OCI-LY7 (cell line): ENCODE measurements around the gene RBM15. TPM values are rescaled to one million over a fixed set of nuclear protein-coding genes. Genes with fewer than 3 reads are reported as not detected.

Experiments used
- BruUV-seq: library from RNA; stranded (reverse); fragments of 400-500 nt; replicated peaks from 2 replicates; lab custom pipeline; 2021; lab: Mats Ljungman, UMichigan
- CTCF ChIA-PET: fragments of 300-600 bp; sonication (Branson Sonifier 250); formaldehyde crosslinking; loops from one replicate; lab custom pipeline; 2022; ENCODE audit warnings: antibody characterized with exemption; ENCODE audit not compliant: unreplicated experiment; lab: Charles Lee
- POLR2A ChIA-PET: fragments of 300-600 bp; sonication (Branson Sonifier 250); formaldehyde crosslinking; loops from one replicate; lab custom pipeline; 2022; ENCODE audit warnings: antibody characterized with exemption; lab: Charles Lee
- DNase-seq: peaks from one replicate; pipeline ENCODE4 v3.0.0-alpha.2; 2015; ENCODE audit warnings: low spot score
- H2AFZ ChIP-seq: fragments of 200-600 bp; sonication (generic), shearing (Covaris generic); 2 replicates; pipeline ENCODE4 v1.6.1; 2014; ENCODE audit warnings: mild to moderate bottlenecking, antibody characterized with exemption, low read length, moderate library complexity
- H3K27ac ChIP-seq: fragments of 200-600 bp; sonication (generic); 2 replicates; pipeline ENCODE4 v1.5.1; 2014; ENCODE audit warnings: mixed run types, low read depth, mild to moderate bottlenecking, moderate library complexity, low read length, inconsistent platforms; ENCODE audit not compliant: poor library complexity, severe bottlenecking
- H3K36me3 ChIP-seq: fragments of 200-600 bp; sonication (generic); 2 replicates; pipeline ENCODE4 v1.6.1; 2014; ENCODE audit warnings: mild to moderate bottlenecking, antibody characterized with exemption, low read length, moderate library complexity, mixed read lengths; ENCODE audit not compliant: insufficient read depth
- H3K4me1 ChIP-seq: fragments of 200-600 bp; sonication (generic); 2 replicates; pipeline ENCODE4 v1.5.1; 2014; ENCODE audit warnings: mild to moderate bottlenecking, low read length; ENCODE audit not compliant: insufficient read depth, poor library complexity, severe bottlenecking
- H3K4me2 ChIP-seq: fragments of 200-600 bp; sonication (generic); 2 replicates; pipeline ENCODE4 v1.6.1; 2014; ENCODE audit warnings: mild to moderate bottlenecking, low read length
- H3K4me3 ChIP-seq: fragments of 200-600 bp; sonication (generic); 2 replicates; pipeline ENCODE4 v1.5.1; 2014; ENCODE audit warnings: mild to moderate bottlenecking, low read depth, low read length; ENCODE audit not compliant: poor library complexity, severe bottlenecking
- H3K79me2 ChIP-seq: fragments of 200-600 bp; sonication (generic); 2 replicates; pipeline ENCODE4 v1.6.1; 2016; ENCODE audit warnings: low read depth, mild to moderate bottlenecking, low read length, moderate library complexity, mixed read lengths; ENCODE audit not compliant: insufficient read depth
- H3K9me2 ChIP-seq: fragments of 200-600 bp; sonication (generic); 2 replicates; pipeline ENCODE4 v1.6.1; 2016; ENCODE audit warnings: mild to moderate bottlenecking, low read length, mixed read lengths; ENCODE audit not compliant: insufficient read depth
- H3K9me3 ChIP-seq: fragments of 200-600 bp; sonication (generic); 2 replicates; pipeline ENCODE4 v1.6.1; 2014; ENCODE audit warnings: mild to moderate bottlenecking, mixed run types, low read length, mixed read lengths
- H4K20me1 ChIP-seq: fragments of 200-600 bp; sonication (generic); 2 replicates; pipeline ENCODE4 v1.6.1; 2014; ENCODE audit warnings: mild to moderate bottlenecking, antibody characterized with exemption, low read length, moderate library complexity, mixed read lengths; ENCODE audit not compliant: insufficient read depth
- EZH2phosphoT487 ChIP-seq: fragments of 200-600 bp; sonication (generic); IDR thresholded peaks from 2 replicates; pipeline ENCODE4 v1.6.1; 2018; ENCODE audit warnings: low read depth, borderline replicate concordance, mild to moderate bottlenecking, mixed run types, antibody characterized with exemption, low read length, moderate library complexity, mixed read lengths
- intact Hi-C: fragments of 100-400 bp; cut with micrococcal nuclease; formaldehyde crosslinking; loops from one replicate; pipeline ENCODE4 v1.10.0; 2022; ENCODE audit not compliant: unreplicated experiment
- total RNA-seq, 2 experiments: library from RNA; depleted of rRNA in 1 of 2; stranded (reverse); fragments of >200 nt in 1 of 2; shearing (Covaris generic) in 1 of 2; gene quantifications; 2 replicates each; pipeline ENCODE4 v1.2.3, GENCODE V29; 2014 to 2022
- TF ChIP-seq, protein P1 (sequence below): fragments of 200-600 bp; sonication (generic); conservative IDR thresholded peaks from 2 replicates; pipeline ENCODE4 v1.5.1; 2014; ENCODE audit warnings: mild to moderate bottlenecking, antibody characterized with exemption, low read length, moderate library complexity, mixed read lengths

Gene RBM15
- total RNA-seq, 2 experiments from 2014 or later = 119 to 221 TPM

DNA sequence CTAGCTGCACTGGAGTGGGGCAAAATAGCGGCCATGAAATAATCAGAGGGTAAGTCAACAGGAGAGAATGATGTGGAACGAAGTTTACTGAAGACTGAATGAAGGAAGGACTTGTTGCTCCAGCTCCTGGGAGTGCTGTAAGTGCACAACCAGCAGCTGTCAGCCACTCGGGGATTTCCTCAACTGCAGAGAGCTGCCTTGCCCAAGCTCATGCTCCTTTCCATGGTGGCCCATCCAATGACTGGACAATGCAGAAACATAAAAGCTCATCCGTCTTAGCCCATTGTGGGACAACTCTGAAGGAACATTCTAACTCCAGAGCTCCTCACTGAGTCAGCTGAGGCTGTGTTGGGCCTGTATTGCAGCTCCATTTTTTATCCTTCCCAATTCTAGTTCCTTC is 21.1 kb upstream of the RBM15 start:
- H3K79me2 ChIP-seq = no peaks in the 10 kb centered on the region
- no peaks in the 10 kb centered on the region for H3K9me3 ChIP-seq
- no peaks in the 10 kb centered on the region for H3K36me3 ChIP-seq
- no peak overlapping the region for H3K27ac ChIP-seq
- DNase-seq = no peak
- no peaks in the 10 kb centered on the region for H3K9me2 ChIP-seq
- no peaks in the 10 kb centered on the region for H4K20me1 ChIP-seq
- no peaks in the 10 kb centered on the region for H3K4me1 ChIP-seq
- intact Hi-C loops = no loop called here
- TF ChIP-seq, protein P1, sequence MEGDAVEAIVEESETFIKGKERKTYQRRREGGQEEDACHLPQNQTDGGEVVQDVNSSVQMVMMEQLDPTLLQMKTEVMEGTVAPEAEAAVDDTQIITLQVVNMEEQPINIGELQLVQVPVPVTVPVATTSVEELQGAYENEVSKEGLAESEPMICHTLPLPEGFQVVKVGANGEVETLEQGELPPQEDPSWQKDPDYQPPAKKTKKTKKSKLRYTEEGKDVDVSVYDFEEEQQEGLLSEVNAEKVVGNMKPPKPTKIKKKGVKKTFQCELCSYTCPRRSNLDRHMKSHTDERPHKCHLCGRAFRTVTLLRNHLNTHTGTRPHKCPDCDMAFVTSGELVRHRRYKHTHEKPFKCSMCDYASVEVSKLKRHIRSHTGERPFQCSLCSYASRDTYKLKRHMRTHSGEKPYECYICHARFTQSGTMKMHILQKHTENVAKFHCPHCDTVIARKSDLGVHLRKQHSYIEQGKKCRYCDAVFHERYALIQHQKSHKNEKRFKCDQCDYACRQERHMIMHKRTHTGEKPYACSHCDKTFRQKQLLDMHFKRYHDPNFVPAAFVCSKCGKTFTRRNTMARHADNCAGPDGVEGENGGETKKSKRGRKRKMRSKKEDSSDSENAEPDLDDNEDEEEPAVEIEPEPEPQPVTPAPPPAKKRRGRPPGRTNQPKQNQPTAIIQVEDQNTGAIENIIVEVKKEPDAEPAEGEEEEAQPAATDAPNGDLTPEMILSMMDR = no peak
- no peak for TF ChIP-seq EZH2phosphoT487
- ChIA-PET POLR2A (interaction anchor here (0.9 to 1.3 kb wide), 3 partner anchors 16 to 124 kb away, joined by 3 to 5 read pairs (median 3); no protein-coding TSS in a partner anchor), CTCF (interaction anchor here (1.0 to 1.2 kb wide), 3 partner anchors 21 to 111 kb away, joined by 3 to 5 read pairs (median 4); partner anchors contain the start of gene RBM15)
- no peak overlapping the region for H3K4me3 ChIP-seq
- H2AFZ ChIP-seq = no peak overlapping the region
- BruUV-seq = no TSS peak
- no peak overlapping the region for H3K4me2 ChIP-seq

DNA sequence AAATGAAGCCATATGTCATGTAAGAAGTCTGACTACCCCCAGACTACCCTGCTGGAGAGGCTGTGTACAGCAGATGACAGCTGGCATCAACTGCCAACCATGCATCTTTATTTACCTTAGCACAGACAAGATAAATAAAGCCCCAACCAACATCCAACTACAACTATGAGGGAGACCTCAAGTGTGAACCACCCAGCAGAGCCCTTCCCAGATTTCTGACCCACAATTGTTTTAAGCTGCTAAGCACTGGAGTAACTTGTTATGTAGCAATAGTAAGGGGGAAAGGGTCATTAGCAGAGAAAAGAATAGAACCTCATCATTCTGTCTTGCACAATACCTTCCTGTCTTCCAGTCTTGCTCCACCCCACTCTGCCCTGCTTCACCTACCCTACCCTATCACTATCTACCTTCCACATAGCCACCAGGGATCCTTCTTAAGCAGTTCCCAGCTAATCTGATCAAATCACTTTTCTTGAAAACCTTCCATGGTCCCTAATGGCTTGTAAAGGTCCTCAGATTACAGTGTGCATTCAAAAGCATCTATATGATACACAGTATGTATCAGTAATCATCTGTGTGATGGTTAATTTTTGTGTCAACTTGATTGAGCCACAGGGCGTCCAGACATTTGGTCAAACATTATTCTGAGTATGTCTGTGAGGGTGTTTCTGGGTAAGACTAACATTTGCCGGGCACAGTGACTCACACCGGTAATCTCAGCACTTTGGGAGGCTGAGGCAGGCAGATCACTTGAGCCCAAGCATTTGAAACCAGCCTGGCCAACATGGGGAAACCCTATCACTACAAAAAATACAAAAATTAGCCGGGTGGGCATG is 19.6 kb upstream of the RBM15 start:
- Histone ChIP-seq H3K9me2 (no peaks in the 10 kb centered on the region), H3K27ac (no peak overlapping the region), H2AFZ (no peak overlapping the region), H3K36me3 (no peaks in the 10 kb centered on the region), H3K79me2 (no peaks in the 10 kb centered on the region), H3K4me1 (no peaks in the 10 kb centered on the region), H3K4me3 (no peak overlapping the region), H3K9me3 (no peaks in the 10 kb centered on the region), H4K20me1 (no peaks in the 10 kb centered on the region), H3K4me2 (no peak overlapping the region)
- POLR2A ChIA-PET = no interaction called here
- no peak for TF ChIP-seq EZH2phosphoT487
- no TSS peak for BruUV-seq
- CTCF ChIA-PET = no interaction called here
- intact Hi-C loops = no loop called here
- DNase-seq = no peak

DNA sequence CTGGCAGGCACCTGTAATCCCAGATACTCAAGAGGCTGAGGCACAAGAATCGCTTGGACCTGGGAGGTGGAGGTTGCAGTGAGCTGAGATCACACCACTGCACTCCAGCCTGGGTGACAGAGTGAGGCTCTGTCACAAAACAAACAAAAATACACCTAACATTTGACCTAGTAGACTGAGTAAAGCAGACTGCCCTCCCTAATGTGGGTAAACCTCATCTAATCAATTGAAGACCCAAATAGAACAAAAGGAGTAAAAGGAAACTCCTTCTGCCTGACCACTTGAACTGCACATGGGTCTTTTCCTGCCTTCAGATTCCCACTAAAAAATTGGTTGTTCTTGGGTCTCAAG is 19.0 kb upstream of the RBM15 start:
- Histone ChIP-seq H3K9me2 (no peaks in the 10 kb centered on the region), H3K4me2 (no peak overlapping the region), H3K27ac (no peak overlapping the region), H3K4me3 (no peak overlapping the region), H3K36me3 (no peaks in the 10 kb centered on the region), H3K9me3 (no peaks in the 10 kb centered on the region), H4K20me1 (no peaks in the 10 kb centered on the region), H2AFZ (no peak overlapping the region), H3K4me1 (no peaks in the 10 kb centered on the region), H3K79me2 (no peaks in the 10 kb centered on the region)
- CTCF ChIA-PET = no interaction called here
- intact Hi-C loops = no loop called here
- BruUV-seq = no TSS peak
- DNase-seq = no peak
- TF ChIP-seq, protein P1 = no peak
- TF ChIP-seq EZH2phosphoT487 = no peak
- POLR2A ChIA-PET = no interaction called here
